ENCODE measurements around the gene MFN1. TPM values are rescaled to one million over a fixed set of nuclear protein-coding genes. Genes with fewer than 3 reads are reported as not detected.

The MFN1 gene
- 46.4 to 56.6 TPM (median 50.3 TPM) in 3 replicates for total RNA-seq
- long read RNA-seq, full-length matches to known transcripts: 31 of 46 reads
- long read RNA-seq, partial matches to known transcripts: 3 of 46 reads
- long read RNA-seq, other reads (novel, unspliced or antisense): 12 of 46 reads

DNA sequence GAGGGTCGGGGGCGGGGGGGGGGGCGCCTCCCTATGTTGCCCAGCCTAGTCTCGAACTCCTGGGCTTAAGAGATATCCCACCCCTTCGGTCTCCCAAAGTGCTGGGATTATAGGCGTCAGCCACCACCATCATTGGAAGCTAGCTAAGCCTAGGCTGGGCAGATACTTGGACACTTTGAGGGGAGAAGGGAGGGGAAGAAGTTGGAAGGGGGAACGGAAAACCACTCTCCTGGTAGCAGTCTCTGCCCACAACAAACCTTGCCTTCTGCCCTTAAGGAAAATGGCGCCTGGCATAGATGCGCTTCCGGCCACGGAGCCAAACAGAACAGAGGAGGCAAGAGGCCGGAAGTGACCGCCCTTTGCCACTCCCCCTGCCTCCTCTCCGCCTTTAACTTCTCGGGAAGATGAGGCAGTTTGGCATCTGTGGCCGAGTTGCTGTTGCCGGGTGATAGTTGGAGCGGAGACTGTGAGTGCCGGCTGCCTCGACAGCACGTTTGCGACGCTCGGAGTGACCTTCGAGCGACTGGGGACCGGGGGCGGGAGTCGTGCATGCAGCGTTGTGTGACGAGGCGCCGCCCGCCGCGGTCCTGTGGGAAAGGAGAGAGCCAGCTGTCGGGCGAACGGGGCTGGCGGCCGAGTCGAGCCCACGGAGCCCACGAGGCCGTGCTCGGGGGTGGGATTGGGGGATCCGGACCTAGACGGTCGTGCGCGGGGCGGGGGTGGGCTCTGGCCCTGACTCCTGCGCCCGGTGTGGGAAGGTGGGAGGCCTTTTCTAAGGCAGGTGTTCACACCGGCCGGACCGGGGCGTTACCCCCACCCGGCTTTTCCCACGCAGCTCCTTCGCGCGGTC is at the start of gene MFN1:
Gene MFN1, plus strand, starts transcription at position 365 of the 850 bp plus-strand sequence. CDS start 1,143 bp downstream, outside the sequence.
- Mint-ChIP-seq H3K27ac (ENCODE audit: unreplicated experiment) (peak within 1 kb of the TSS; percentile 98), H3K4me3 (ENCODE audit: unreplicated experiment) (peak within 1 kb of the TSS; percentile 95), H3K9me3 (ENCODE audit: low read depth) (no peaks in the 10 kb centered on the region), H3K27me3 (ENCODE audit: low read depth) (no peaks in the 10 kb centered on the region), H3K36me3 (ENCODE audit: low read depth) (peaks cover 6% of the 10 kb centered on the region), H3K4me1 (ENCODE audit: low read depth) (peaks cover 22% of the 10 kb centered on the region)
- peak; percentile 94 for DNase-seq (ENCODE audit: low spot score)
- TF ChIP-seq CTCF (IDR thresholded peaks at IDR 0.05): peak; percentile 9

GRCh38 chr3:179297971-179298725 is 49.4 kb upstream of the MFN1 start:
- no peak for DNase-seq (ENCODE audit: low spot score)
- Mint-ChIP-seq H3K27me3 (ENCODE audit: low read depth) (peaks cover 7% of the 10 kb centered on the region), H3K4me1 (ENCODE audit: low read depth) (no peaks in the 10 kb centered on the region), H3K27ac (ENCODE audit: unreplicated experiment) (no peak overlapping the region), H3K4me3 (ENCODE audit: unreplicated experiment) (no peak overlapping the region), H3K36me3 (ENCODE audit: low read depth) (no peaks in the 10 kb centered on the region), H3K9me3 (ENCODE audit: low read depth) (peaks cover 11% of the 10 kb centered on the region)
- TF ChIP-seq CTCF (IDR thresholded peaks at IDR 0.05): no peak

GRCh38 chr3:179299316-179299715 is 48.2 kb upstream of the MFN1 start:
- Mint-ChIP-seq H3K27ac (ENCODE audit: unreplicated experiment) (no peak overlapping the region), H3K27me3 (ENCODE audit: low read depth) (peaks cover 5% of the 10 kb centered on the region), H3K4me1 (ENCODE audit: low read depth) (no peaks in the 10 kb centered on the region), H3K9me3 (ENCODE audit: low read depth) (peaks cover 11% of the 10 kb centered on the region), H3K4me3 (ENCODE audit: unreplicated experiment) (no peak overlapping the region), H3K36me3 (ENCODE audit: low read depth) (no peaks in the 10 kb centered on the region)
- TF ChIP-seq CTCF (IDR thresholded peaks at IDR 0.05): no peak
- no peak for DNase-seq (ENCODE audit: low spot score)

DNA sequence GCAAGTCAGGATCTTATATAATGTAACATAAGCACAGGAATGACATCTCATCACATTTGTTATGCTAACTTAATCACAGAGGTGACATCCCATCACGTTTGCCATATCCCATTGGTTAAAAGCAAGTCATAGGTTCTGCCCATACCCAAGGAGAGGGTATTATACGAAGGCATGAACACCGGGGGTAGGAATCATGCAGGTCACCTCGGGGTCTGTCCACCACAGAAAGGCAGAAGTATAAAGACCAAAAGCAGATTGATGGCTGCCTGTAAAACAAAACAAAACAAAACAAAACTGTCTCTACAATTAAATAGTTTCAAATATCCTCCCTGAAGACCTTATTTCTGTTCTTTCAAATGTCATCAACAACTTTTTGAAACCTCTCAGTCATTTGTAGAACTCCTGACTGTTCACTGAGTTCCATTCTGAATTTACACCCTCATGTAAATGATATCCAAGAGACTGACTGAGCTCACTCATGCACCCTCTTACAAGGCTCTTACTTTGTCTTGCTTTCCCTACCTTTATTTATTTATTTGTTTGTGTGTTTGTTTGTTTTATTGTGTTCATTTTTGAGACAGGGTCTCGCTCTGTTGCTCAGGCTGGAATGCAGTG is 47.4 kb upstream of the MFN1 start:
- Mint-ChIP-seq H3K4me1 (ENCODE audit: low read depth) (no peaks in the 10 kb centered on the region), H3K36me3 (ENCODE audit: low read depth) (no peaks in the 10 kb centered on the region), H3K27ac (ENCODE audit: unreplicated experiment) (no peak overlapping the region), H3K27me3 (ENCODE audit: low read depth) (peaks cover 2% of the 10 kb centered on the region), H3K9me3 (ENCODE audit: low read depth) (peaks cover 11% of the 10 kb centered on the region), H3K4me3 (ENCODE audit: unreplicated experiment) (no peak overlapping the region)
- no peak for DNase-seq (ENCODE audit: low spot score)
- no peak for TF ChIP-seq CTCF (IDR thresholded peaks at IDR 0.05)

DNA sequence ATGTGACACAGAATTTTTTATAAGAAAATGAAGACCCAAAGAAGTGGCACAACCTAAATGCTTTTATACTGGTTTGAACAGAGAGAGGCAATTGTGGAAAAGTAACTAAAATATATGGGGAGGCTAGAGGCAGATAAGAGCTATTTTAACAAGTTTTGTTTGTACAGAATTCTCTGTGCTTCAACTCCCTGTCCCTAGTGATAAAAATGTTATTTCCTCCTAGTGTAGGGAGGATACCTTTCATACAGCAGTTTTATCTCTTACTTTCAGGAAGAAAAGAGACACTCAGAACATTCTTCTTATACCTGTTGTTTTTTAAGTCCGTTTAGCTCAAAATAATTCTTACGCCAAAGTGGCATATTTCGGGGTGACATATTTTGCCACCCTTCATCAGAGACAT is 45.9 kb upstream of the MFN1 start:
- no peak for TF ChIP-seq CTCF (IDR thresholded peaks at IDR 0.05)
- H3K4me1 Mint-ChIP-seq (ENCODE audit: low read depth): no peaks in the 10 kb centered on the region
- peaks cover 2% of the 10 kb centered on the region for H3K27me3 Mint-ChIP-seq (ENCODE audit: low read depth)
- DNase-seq (ENCODE audit: low spot score): no peak
- H3K9me3 Mint-ChIP-seq (ENCODE audit: low read depth): peaks cover 11% of the 10 kb centered on the region
- no peak overlapping the region for H3K27ac Mint-ChIP-seq (ENCODE audit: unreplicated experiment)
- no peak overlapping the region for H3K4me3 Mint-ChIP-seq (ENCODE audit: unreplicated experiment)
- no peaks in the 10 kb centered on the region for H3K36me3 Mint-ChIP-seq (ENCODE audit: low read depth)

Data from chondrocyte (in vitro differentiated cells).